Inferior parietal cortex (tissue), 1 donor: ENCODE results near the gene ICA1.
A peak's percentile ranks its signal among the peaks of the same experiment; 100 is the strongest.

Experiments used
- DNase-seq: peaks from one replicate; pipeline ENCODE4 v3.0.0-alpha.2; 2016; ENCODE audit errors: extremely low spot score

ICA1 gene

GRCh38 chr7:8228068-8228467, 33.9 kb downstream of the ICA1 start:
- no peak for DNase-seq

- no peak for DNase-seq
Measured at GRCh38 chr7:8227261-8227660, 34.7 kb downstream of the ICA1 start.

- no peak for DNase-seq
Measured at GRCh38 chr7:8226501-8226900, 35.5 kb downstream of the ICA1 start.

GRCh38 chr7:8221567-8221966, 40.4 kb downstream of the ICA1 start:
- DNase-seq: no peak

- DNase-seq: no peak
Measured at GRCh38 chr7:8221101-8221495, 40.9 kb downstream of the ICA1 start.

GRCh38 chr7:8220376-8221100, 41.4 kb downstream of the ICA1 start:
- DNase-seq: no peak

GRCh38 chr7:8217200-8218068, 44.5 kb downstream of the ICA1 start:
- DNase-seq: peak; percentile 96

GRCh38 chr7:8216334-8216690, 45.7 kb downstream of the ICA1 start:
- DNase-seq: no peak

- DNase-seq: no peak
Measured at GRCh38 chr7:8215648-8216333, 46.2 kb downstream of the ICA1 start.

- no peak for DNase-seq
Measured at GRCh38 chr7:8214244-8214824, 47.6 kb downstream of the ICA1 start.

GRCh38 chr7:8213381-8213780, 48.6 kb downstream of the ICA1 start:
- no peak for DNase-seq

- DNase-seq: no peak
Measured at GRCh38 chr7:8212638-8213037, 49.3 kb downstream of the ICA1 start.

- no peak for DNase-seq
Measured at GRCh38 chr7:8211725-8212096, 50.3 kb downstream of the ICA1 start.

GRCh38 chr7:8210845-8211724, 50.9 kb downstream of the ICA1 start:
- no peak for DNase-seq

- DNase-seq: no peak
Measured at GRCh38 chr7:8209353-8209752, 52.6 kb downstream of the ICA1 start.

- DNase-seq: no peak
Measured at GRCh38 chr7:8208816-8209215, 53.2 kb downstream of the ICA1 start.

- no peak for DNase-seq
Measured at GRCh38 chr7:8206956-8207355, 55.0 kb downstream of the ICA1 start.

- no peak for DNase-seq
Measured at GRCh38 chr7:8205537-8205936, 56.4 kb downstream of the ICA1 start.

- no peak for DNase-seq
Measured at GRCh38 chr7:8205031-8205387, 57.0 kb downstream of the ICA1 start.

GRCh38 chr7:8204339-8205030, 57.5 kb downstream of the ICA1 start:
- DNase-seq: no peak
